Left kidney (tissue), 2 donors: ENCODE measurements around the gene MBD3. TPM values are rescaled to one million over a fixed set of nuclear protein-coding genes. Genes with fewer than 3 reads are reported as not detected.

Source experiments
- DNase-seq: peaks from one replicate; pipeline ENCODE4 v3.0.0-alpha.2; 2013
- polyA plus RNA-seq: library from polyadenylated mRNA; unstranded; fragments of 120-200 nt; gene quantifications from one replicate; pipeline ENCODE4 v1.2.1, GENCODE V29; 2013; ENCODE audit not compliant: insufficient read length

Gene MBD3
- polyA plus RNA-seq, 1 donor = 47.3 TPM

GRCh38 chr19:1601613-1602064, 9.0 kb upstream of the MBD3 start:
- no peak for DNase-seq

GRCh38 chr19:1599460-1599846, 6.8 kb upstream of the MBD3 start:
- no peak for DNase-seq

GRCh38 chr19:1598777-1599459, 6.3 kb upstream of the MBD3 start:
- DNase-seq = no peak

DNA sequence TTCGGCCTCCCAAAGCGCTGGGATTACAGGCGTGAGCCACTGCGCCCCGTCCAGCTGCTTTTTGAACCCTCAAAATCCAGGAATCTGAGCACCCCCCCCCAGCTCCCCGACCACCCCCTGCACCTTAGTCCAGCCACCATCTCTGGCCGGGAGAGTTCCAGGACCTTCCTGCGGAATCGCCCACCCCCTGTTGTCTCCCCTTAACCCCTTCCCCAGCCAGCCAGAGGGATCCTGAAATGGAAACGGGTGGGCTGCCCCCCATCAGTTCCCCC, 772 bp upstream of the MBD3 start:
- no peak for DNase-seq

- DNase-seq = peak; percentile 83
Observed at GRCh38 chr19:1592024-1592754, 476 bp downstream of the MBD3 start.

- DNase-seq = peak; percentile 12
Observed at GRCh38 chr19:1591421-1592023, 1.1 kb downstream of the MBD3 start.

DNA sequence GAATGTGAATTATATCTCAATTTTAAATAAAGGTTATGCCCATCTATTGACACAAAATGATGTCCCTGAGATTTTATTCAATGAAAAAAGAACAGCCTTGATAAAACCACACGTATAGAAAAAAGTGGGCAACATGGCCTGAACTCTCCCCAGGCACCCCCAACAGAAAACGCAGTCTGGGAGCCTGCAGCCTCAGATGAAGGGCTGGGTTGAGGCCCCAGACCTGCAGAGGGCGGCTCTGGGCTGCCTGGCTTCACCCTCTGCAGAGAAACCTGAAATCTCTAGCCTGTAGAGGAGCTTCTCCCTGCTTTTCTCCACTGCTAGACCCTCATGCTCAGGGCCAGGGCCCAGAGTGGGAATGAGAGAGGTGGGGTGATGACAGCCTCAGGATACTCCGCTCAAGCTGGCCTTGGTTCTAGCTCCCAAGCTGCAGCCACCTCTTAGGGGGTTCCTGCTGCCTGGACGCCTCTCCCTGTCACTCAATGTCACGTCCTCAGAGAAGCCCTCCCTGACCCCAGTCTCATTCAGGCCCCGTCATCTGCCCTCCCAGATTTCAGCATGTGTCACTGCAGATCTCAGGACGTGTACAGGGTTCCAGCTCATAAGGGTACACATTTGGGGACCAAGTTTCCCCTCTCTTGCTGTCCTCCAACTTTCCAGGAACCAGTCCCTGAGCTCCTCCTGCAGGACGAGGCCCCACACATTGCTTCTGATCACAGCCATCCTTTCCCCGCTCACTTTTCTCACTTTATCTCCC, 1.8 kb downstream of the MBD3 start:
- peak; percentile 8 for DNase-seq

DNA sequence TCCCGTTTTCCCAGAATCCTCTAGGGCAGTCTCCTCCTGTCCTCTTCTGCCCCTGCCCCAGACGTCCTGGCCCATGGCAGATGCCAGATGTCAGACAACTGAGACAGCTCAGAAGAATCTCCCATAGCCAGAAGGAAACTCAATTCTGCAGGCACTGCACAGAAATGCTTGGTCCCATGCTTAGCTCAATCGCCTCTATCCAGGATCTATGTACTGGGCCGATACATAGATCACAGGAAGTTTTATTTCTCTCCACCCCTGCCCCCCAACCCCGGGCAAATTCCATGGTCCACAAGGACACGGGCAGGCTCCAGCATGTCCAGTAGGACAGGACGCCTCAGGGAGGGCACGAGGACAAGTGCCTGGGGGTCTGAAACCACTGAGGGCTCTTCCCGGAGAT, 4.8 kb downstream of the MBD3 start:
- DNase-seq = no peak

- no peak for DNase-seq
Observed at GRCh38 chr19:1585243-1585580, 7.5 kb downstream of the MBD3 start.

DNA sequence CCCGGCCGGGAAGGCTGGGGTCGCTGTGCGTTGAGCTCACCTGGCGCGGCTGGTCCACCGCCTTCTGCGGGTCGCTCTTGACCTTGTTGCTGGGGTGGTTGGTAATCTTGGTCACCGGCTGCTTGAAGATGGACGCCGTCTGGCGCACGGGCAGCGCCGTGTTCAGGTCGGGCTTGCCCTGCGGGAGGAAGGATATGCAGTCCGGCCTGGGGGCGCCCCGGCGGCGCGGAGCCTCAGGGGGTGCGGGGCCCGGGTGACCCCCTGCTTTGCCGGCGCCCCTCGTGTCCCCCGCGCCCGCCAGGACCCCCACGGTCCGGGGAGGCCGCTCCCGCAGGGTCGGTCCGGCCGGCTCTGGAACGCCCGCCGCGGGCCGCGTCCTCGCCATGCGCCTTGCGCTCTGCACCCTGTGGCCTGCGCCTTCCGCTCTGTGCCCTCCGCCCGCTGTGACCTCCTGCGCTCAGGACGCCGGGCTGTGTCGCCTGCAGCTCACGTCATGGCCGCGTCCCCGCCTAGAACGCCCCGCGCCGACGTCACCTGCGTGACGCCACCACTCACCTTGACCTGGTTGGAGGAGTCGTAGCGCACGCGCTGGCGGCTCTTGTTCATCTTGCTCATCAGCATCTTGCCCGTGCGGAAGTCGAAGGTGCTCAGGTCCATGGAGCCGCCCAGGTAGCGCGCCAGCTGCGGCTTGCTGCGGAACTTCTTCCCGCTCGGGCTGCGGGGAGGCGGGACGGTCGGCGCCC, 8.0 kb downstream of the MBD3 start:
- no peak for DNase-seq

GRCh38 chr19:1582201-1582600, 10.5 kb downstream of the MBD3 start:
- DNase-seq = no peak

DNA sequence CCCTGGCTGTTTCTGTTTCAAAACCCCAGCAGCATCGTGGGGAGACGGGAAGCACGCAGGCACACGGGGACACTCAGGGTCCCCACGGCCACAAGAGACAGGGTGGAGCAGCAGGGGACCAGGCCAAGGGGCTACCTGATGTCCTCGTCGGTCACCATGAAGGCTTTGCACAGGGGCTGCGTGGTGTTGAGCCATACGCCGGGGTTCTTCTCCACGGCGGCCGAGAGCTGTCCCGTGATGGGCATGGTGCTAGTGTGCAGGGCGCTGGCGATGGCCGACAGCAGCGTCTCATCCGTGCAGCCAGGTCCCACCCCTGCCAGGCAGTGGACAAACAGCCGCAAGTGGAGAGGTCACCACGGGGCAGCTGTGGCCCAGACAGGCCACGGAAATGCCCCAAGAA, 11.7 kb downstream of the MBD3 start:
- DNase-seq = no peak

DNA sequence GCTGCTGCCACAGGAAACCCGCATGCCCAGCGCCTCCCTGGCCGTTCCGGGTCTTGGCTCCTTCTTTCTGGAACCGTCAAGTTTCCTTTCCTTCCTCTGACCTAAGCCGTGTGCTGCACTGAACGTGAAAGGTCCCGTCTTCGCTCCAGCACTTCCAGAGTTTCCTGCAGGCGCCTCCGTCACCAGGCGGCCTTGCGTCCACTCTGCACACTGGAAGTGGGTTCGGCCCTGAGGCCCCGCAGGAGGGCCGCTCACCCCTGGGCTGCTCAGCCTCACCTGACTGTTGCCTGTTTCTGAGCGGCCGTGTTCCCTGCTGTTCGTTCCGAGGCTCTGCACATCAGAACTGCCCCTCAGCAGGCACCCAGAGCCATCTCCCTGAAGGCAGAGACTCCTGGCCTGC, 12.3 kb downstream of the MBD3 start:
- no peak for DNase-seq

DNA sequence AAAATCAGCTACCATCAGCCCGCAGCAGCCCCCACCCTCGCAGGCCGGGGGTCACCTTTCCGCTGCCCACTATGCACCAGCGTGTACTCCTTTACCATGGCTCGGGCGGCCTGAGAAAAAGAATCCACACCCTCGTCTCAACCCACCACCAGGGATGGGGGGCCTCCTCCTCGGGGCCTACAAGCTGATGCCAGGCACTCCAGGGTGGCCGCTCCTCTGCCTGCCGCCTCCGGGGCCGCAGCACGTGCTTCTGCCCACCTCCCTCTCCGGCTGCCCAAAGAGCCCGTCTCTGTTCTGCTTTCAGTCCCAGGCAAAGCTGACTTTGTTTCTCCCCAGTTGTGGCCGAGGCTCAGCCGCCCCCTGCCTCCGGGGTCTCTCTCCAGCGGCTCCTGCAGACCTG, 13.4 kb downstream of the MBD3 start:
- DNase-seq = no peak

GRCh38 chr19:1577929-1578618, 14.6 kb downstream of the MBD3 start:
- DNase-seq = no peak

DNA sequence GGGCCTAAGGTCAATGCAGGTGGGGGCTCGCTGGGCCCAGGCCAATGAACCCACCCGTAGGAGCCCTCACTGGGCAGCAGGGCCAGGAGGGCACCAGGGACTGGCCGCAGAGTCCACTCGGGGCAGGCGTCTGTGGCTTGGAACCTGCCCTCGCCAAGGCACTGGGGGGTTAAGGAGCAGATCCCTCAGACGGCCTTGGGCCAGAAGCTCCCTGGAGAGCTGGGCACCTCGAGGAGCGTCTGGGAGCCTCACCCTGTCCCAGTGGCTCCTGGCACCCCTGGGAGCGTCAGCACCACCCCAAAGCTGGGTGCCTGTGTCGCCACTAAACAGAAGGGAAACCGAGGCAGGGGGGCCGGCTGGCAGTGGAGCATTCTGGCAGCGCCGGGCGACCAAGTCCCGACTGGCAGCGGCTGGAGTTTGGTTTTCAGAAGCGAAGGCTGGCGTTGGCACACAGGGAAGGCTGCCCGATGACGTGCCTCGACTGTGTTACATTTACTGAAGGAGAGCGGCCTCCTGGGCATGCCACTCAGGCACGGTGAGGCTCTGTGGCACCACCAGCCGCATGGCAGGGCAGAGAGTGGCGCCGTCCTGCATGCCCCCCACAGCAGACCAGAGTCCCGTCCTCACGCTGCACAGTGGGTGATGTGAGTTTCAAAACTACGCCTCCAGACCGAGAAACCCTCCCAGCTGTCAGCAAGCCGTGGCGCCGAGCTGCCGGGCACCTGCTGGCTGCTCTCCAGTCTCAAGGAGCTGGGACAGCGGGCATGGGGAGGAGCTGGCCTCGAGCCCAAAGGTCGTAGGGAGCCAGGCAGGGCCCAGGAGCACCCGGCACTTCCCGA, 15.4 kb downstream of the MBD3 start:
- no peak for DNase-seq

DNA sequence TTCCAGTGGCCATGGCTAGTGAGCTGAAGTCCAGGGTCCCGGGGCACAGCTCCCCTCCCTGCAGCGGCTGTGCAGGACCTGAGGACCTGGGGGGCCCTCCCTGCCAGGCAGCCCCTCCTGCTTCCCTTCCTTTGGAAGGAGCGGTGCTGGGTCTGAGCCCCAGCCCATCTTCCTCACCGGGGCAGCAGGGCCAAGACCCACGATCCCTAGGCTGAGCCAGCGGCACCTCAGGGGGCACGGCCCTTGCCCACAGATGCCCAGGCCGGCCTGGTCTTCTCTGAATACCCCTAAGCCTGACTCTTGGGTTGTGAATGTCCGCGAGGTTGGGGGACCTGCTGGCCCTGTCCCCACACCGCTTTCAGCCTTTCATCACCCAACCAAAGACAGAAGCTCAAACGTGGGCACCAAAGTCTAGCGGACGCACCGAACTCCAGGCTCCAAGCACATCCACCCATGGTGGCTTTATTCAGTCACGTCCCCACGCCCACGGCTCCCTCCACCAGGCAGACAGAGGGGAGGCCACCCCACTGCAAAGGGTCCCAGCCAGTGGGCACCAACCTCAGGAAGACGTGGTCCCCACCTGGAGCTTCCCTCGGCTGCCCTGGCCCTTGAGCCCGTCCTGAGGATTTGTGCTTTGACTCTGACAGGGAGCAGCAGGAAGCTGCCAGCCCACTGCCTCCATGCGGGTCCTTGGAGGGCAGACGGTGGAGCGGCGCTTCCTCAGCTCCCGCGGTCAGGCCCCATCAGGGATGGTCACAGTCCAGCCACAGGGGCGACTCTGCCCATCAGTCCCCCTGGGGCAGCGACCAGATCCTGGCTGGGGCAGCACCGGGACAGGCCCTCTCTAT, 16.2 kb downstream of the MBD3 start:
- no peak for DNase-seq

GRCh38 chr19:1575323-1576241, 17.1 kb downstream of the MBD3 start:
- DNase-seq = no peak
